Nephron progenitor cell (in vitro differentiated cells): ENCODE results near the gene TSEN34.

Experiments
- DNase-seq: peaks from one replicate; pipeline ENCODE4 v3.0.0; 2021
- H3K27ac Mint-ChIP-seq: 2 replicates; pipeline ENCODE4 v1.8.0; 2021; ENCODE audit warnings: mild to moderate bottlenecking, moderate library complexity, mixed read lengths
- H3K27me3 Mint-ChIP-seq: 2 replicates; pipeline ENCODE4 v1.8.0; 2021; ENCODE audit warnings: mild to moderate bottlenecking, low read depth, mixed read lengths; ENCODE audit not compliant: poor library complexity
- H3K36me3 Mint-ChIP-seq: 2 replicates; pipeline ENCODE4 v1.8.0; 2021; ENCODE audit warnings: low read depth, mixed read lengths
- H3K4me1 Mint-ChIP-seq: 2 replicates; pipeline ENCODE4 v1.8.0; 2021; ENCODE audit warnings: mixed read lengths
- H3K4me3 Mint-ChIP-seq: 2 replicates; pipeline ENCODE4 v1.8.0; 2021; ENCODE audit warnings: mild to moderate bottlenecking, moderate library complexity, mixed read lengths
- H3K9me3 Mint-ChIP-seq: 2 replicates; pipeline ENCODE4 v1.8.0; 2021; ENCODE audit warnings: mild to moderate bottlenecking, moderate library complexity, mixed read lengths
- CTCF ChIP-seq: fragments of 200-600 bp; sonication (generic); IDR thresholded peaks from 2 replicates; pipeline ENCODE4 v1.5.0; 2021; ENCODE audit warnings: antibody characterized with exemption

Gene TSEN34

GRCh38 chr19:54191011-54191810 is at the start of gene TSEN34:
TSS of gene TSEN34 (plus strand) at chr19:54191308. CDS start at chr19:54191365, 57 bp downstream.
- Mint-ChIP-seq H3K9me3 (no peaks in the 10 kb centered on the region), H3K27me3 (peaks cover 5% of the 10 kb centered on the region), H3K27ac (peak within 1 kb of the TSS; percentile 100), H3K36me3 (peaks cover 38% of the 10 kb centered on the region), H3K4me3 (peak within 1 kb of the TSS; percentile 93), H3K4me1 (peaks cover 43% of the 10 kb centered on the region)
- TF ChIP-seq CTCF = no peak
- DNase-seq = peak; percentile 90

- H3K36me3 Mint-ChIP-seq = peaks cover 44% of the 10 kb centered on the region
- H3K4me3 Mint-ChIP-seq = no peak overlapping the region
- H3K27ac Mint-ChIP-seq = no peak overlapping the region
- peaks cover 40% of the 10 kb centered on the region for H3K4me1 Mint-ChIP-seq
- no peaks in the 10 kb centered on the region for H3K9me3 Mint-ChIP-seq
- TF ChIP-seq CTCF = no peak
- no peak for DNase-seq
- no peaks in the 10 kb centered on the region for H3K27me3 Mint-ChIP-seq
Observed at GRCh38 chr19:54141356-54141755, 49.8 kb upstream of the TSEN34 start.

GRCh38 chr19:54142166-54142780 is 48.8 kb upstream of the TSEN34 start:
- Mint-ChIP-seq H3K36me3 (peaks cover 51% of the 10 kb centered on the region), H3K4me3 (no peak overlapping the region), H3K27me3 (no peaks in the 10 kb centered on the region), H3K4me1 (peaks cover 34% of the 10 kb centered on the region), H3K27ac (peak overlapping the region; percentile 91), H3K9me3 (no peaks in the 10 kb centered on the region)
- TF ChIP-seq CTCF = no peak
- no peak for DNase-seq

- H3K4me1 Mint-ChIP-seq = peaks cover 12% of the 10 kb centered on the region
- peaks cover 64% of the 10 kb centered on the region for H3K36me3 Mint-ChIP-seq
- DNase-seq = no peak
- TF ChIP-seq CTCF = no peak
- no peak overlapping the region for H3K4me3 Mint-ChIP-seq
- peaks cover 3% of the 10 kb centered on the region for H3K27me3 Mint-ChIP-seq
- no peaks in the 10 kb centered on the region for H3K9me3 Mint-ChIP-seq
- H3K27ac Mint-ChIP-seq = peak overlapping the region; percentile 32
Observed at GRCh38 chr19:54145541-54146158, 45.5 kb upstream of the TSEN34 start.

- no peaks in the 10 kb centered on the region for H3K9me3 Mint-ChIP-seq
Observed at GRCh38 chr19:54147676-54148075, 43.4 kb upstream of the TSEN34 start.

More at GRCh38 chr19:54147676-54148075, 43.4 kb upstream of the TSEN34 start:
- H3K4me3 Mint-ChIP-seq = no peak overlapping the region
- no peak for TF ChIP-seq CTCF
- H3K4me1 Mint-ChIP-seq = no peaks in the 10 kb centered on the region
- DNase-seq = no peak
- peaks cover 3% of the 10 kb centered on the region for H3K27me3 Mint-ChIP-seq
- H3K36me3 Mint-ChIP-seq = peaks cover 59% of the 10 kb centered on the region
- H3K27ac Mint-ChIP-seq = no peak overlapping the region
